OCI-LY1 (cell line): ENCODE results near the gene RERE.

Experiments
- H2AFZ ChIP-seq: fragments of 200-600 bp; sonication (generic), shearing (Covaris generic); 2 replicates; pipeline ENCODE4 v1.6.0; 2014; ENCODE audit warnings: antibody characterized with exemption, mild to moderate bottlenecking, low read length
- H3F3A ChIP-seq: fragments of 200-600 bp; sonication (generic), shearing (Covaris generic); 2 replicates; pipeline ENCODE4 v1.6.0; 2014; ENCODE audit warnings: mild to moderate bottlenecking, antibody characterized with exemption, low read length, moderate library complexity; ENCODE audit not compliant: insufficient read depth
- H3K27ac ChIP-seq: fragments of 200-600 bp; sonication (generic); 2 replicates; pipeline ENCODE4 v1.5.1; 2014; ENCODE audit warnings: low read length, mixed run types, mild to moderate bottlenecking, low read depth; ENCODE audit not compliant: poor library complexity, severe bottlenecking
- H3K27me3 ChIP-seq: fragments of 200-600 bp; sonication (generic); 2 replicates; pipeline ENCODE4 v1.6.0; 2014; ENCODE audit warnings: antibody characterized with exemption, mild to moderate bottlenecking, low read length, moderate library complexity; ENCODE audit not compliant: insufficient read depth
- H3K36me3 ChIP-seq: fragments of 200-600 bp; sonication (generic); 2 replicates; pipeline ENCODE4 v1.6.1; 2014; ENCODE audit warnings: mild to moderate bottlenecking, antibody characterized with exemption, low read length, moderate library complexity, mixed read lengths; ENCODE audit not compliant: insufficient read depth
- H3K4me1 ChIP-seq: fragments of 200-600 bp; sonication (generic); 2 replicates; pipeline ENCODE4 v1.5.1; 2014; ENCODE audit warnings: mild to moderate bottlenecking, low read length, moderate library complexity; ENCODE audit not compliant: insufficient read depth, severe bottlenecking
- H3K4me2 ChIP-seq: fragments of 200-600 bp; sonication (generic), shearing (Covaris generic); 2 replicates; pipeline ENCODE4 v1.6.1; 2014; ENCODE audit warnings: low read length
- H3K4me3 ChIP-seq: fragments of 200-600 bp; sonication (generic); 2 replicates; pipeline ENCODE4 v1.5.1; 2014; ENCODE audit warnings: low read length, low read depth, mild to moderate bottlenecking, mixed read lengths; ENCODE audit not compliant: poor library complexity, severe bottlenecking
- H3K79me2 ChIP-seq: fragments of 200-600 bp; shearing (Covaris generic); 2 replicates; pipeline ENCODE4 v1.6.1; 2016; ENCODE audit warnings: mixed run types, low read length, mixed read lengths; ENCODE audit not compliant: insufficient read depth
- H3K9ac ChIP-seq: fragments of 200-600 bp; sonication (generic), shearing (Covaris generic); 2 replicates; pipeline ENCODE4 v1.6.1; 2014; ENCODE audit warnings: mild to moderate bottlenecking, low read length, mixed read lengths
- H3K9me2 ChIP-seq: fragments of 200-600 bp; sonication (generic), shearing (Covaris generic); 2 replicates; pipeline ENCODE4 v1.6.1; 2014; ENCODE audit warnings: low read depth, mild to moderate bottlenecking, low read length, mixed read lengths
- H3K9me3 ChIP-seq: fragments of 200-600 bp; shearing (Covaris generic); 2 replicates; pipeline ENCODE4 v1.6.1; 2014; ENCODE audit warnings: low read length, mixed read lengths
- H4K20me1 ChIP-seq: fragments of 200-600 bp; sonication (generic), shearing (Covaris generic); 2 replicates; pipeline ENCODE4 v1.6.0; 2016; ENCODE audit warnings: mild to moderate bottlenecking, low read length; ENCODE audit not compliant: insufficient read depth
- EZH2 ChIP-seq: fragments of 200-600 bp; sonication (generic), shearing (Covaris generic); IDR thresholded peaks from 2 replicates; pipeline ENCODE4 v1.8.0; 2017; ENCODE audit warnings: borderline replicate concordance, mixed run types, mild to moderate bottlenecking, antibody characterized with exemption, low read length, moderate library complexity, mixed read lengths
- TF ChIP-seq, protein P1 (sequence below): fragments of 200-600 bp; sonication (generic), shearing (Covaris generic); IDR thresholded peaks from 2 replicates; pipeline ENCODE4 v1.5.1; 2017; ENCODE audit warnings: mild to moderate bottlenecking, antibody characterized with exemption, low read length, moderate library complexity, mixed read lengths

The RERE gene

DNA sequence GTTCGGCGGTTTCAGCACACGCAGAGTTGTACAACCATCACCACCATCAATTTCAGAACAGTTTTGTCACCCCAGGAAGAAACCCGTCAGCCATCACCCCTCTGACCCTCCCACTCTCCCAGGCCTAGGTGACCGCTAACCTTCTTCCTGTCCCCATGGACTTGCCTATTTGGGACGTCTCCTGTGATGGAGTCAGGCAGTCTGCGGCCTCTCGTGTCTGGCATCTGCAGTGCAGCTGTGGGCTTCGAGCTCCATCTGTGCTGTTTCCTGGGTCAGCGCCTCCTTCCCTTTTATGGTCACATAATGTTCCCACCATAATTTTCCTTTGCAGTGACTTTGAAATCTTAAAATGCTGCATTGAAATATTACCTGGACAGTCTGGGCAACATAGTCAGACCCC, 475.1 kb downstream of the RERE start:
- H3K36me3 ChIP-seq = no peaks in the 10 kb centered on the region
- no peak overlapping the region for H3K9ac ChIP-seq
- H3K4me2 ChIP-seq = no peak overlapping the region
- no peak overlapping the region for H3K4me3 ChIP-seq
- H2AFZ ChIP-seq = no peak overlapping the region
- H3K79me2 ChIP-seq = no peaks in the 10 kb centered on the region
- no peaks in the 10 kb centered on the region for H3K9me3 ChIP-seq
- no peaks in the 10 kb centered on the region for H3F3A ChIP-seq
- TF ChIP-seq, protein P1, sequence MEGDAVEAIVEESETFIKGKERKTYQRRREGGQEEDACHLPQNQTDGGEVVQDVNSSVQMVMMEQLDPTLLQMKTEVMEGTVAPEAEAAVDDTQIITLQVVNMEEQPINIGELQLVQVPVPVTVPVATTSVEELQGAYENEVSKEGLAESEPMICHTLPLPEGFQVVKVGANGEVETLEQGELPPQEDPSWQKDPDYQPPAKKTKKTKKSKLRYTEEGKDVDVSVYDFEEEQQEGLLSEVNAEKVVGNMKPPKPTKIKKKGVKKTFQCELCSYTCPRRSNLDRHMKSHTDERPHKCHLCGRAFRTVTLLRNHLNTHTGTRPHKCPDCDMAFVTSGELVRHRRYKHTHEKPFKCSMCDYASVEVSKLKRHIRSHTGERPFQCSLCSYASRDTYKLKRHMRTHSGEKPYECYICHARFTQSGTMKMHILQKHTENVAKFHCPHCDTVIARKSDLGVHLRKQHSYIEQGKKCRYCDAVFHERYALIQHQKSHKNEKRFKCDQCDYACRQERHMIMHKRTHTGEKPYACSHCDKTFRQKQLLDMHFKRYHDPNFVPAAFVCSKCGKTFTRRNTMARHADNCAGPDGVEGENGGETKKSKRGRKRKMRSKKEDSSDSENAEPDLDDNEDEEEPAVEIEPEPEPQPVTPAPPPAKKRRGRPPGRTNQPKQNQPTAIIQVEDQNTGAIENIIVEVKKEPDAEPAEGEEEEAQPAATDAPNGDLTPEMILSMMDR = no peak
- no peak for TF ChIP-seq EZH2
- no peaks in the 10 kb centered on the region; the same call in 1 of the 2 replicates for H3K27me3 ChIP-seq
- no peaks in the 10 kb centered on the region for H3K4me1 ChIP-seq
- no peaks in the 10 kb centered on the region for H4K20me1 ChIP-seq
- H3K9me2 ChIP-seq = no peaks in the 10 kb centered on the region
- no peak overlapping the region for H3K27ac ChIP-seq

DNA sequence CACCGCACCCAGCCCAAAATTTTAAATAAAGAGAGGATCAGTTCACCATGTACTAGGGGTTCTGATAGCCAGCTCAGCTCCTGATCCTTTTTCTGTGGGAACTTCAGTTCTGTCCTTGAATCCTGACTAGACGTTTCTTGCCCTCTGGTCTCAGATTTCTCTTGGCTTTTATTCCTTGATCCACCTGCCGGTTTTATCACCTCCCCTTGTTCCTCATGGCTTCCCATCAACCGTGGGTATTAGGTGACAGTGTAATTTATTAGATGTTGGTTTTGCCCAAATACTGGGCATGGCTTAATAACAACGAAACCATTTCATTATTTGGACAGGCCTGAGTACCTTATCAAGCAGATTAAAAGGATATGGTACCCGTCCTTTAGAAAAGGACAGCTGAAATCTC, 477.0 kb downstream of the RERE start:
- no peaks in the 10 kb centered on the region for H3K4me1 ChIP-seq
- no peaks in the 10 kb centered on the region for H3F3A ChIP-seq
- H3K27ac ChIP-seq = no peak overlapping the region
- H3K27me3 ChIP-seq = peaks cover 7% of the 10 kb centered on the region; the same call in 1 of the 2 replicates
- H3K4me2 ChIP-seq = no peak overlapping the region
- H3K9me3 ChIP-seq = no peaks in the 10 kb centered on the region
- H3K79me2 ChIP-seq = no peaks in the 10 kb centered on the region
- no peak for TF ChIP-seq EZH2
- TF ChIP-seq, protein P1 = no peak
- H2AFZ ChIP-seq = no peak overlapping the region
- H3K36me3 ChIP-seq = no peaks in the 10 kb centered on the region; the same call in 1 of the 2 replicates
- H3K9me2 ChIP-seq = no peaks in the 10 kb centered on the region
- H4K20me1 ChIP-seq = no peaks in the 10 kb centered on the region
- H3K4me3 ChIP-seq = no peak overlapping the region
- H3K9ac ChIP-seq = no peak overlapping the region

DNA sequence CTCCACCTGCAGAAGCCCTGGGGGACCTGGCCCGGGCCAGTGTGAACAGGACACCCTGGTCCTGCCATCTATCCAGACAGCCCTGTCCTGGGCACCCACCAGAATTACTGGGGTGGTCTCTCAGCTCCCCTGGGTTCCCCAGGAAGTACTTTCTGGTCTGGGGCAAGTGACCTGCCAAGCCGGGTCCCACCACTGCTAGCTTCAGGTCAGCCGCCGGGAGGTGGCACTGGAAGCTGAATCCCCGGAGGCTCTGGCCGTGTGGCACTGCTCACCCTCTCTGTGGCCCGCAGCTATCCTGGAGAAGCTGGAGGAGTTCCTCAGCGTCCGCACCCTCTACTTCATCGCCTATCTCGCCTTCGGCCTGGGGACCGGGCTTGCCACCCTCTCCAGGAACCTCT, 478.2 kb downstream of the RERE start:
- H4K20me1 ChIP-seq = no peaks in the 10 kb centered on the region
- no peak overlapping the region for H3K4me3 ChIP-seq
- H3K9me3 ChIP-seq = no peaks in the 10 kb centered on the region
- H3K79me2 ChIP-seq = no peaks in the 10 kb centered on the region
- no peak overlapping the region for H3K27ac ChIP-seq
- no peaks in the 10 kb centered on the region for H3K4me1 ChIP-seq
- TF ChIP-seq, protein P1 = no peak
- no peak for TF ChIP-seq EZH2
- H3F3A ChIP-seq = no peaks in the 10 kb centered on the region
- no peak overlapping the region for H2AFZ ChIP-seq
- H3K27me3 ChIP-seq = peaks cover 7% of the 10 kb centered on the region; the same call in 1 of the 2 replicates
- no peaks in the 10 kb centered on the region; the same call in 1 of the 2 replicates for H3K36me3 ChIP-seq
- H3K9ac ChIP-seq = no peak overlapping the region
- no peaks in the 10 kb centered on the region for H3K9me2 ChIP-seq
- H3K4me2 ChIP-seq = no peak overlapping the region
